HepG2 (cell line): ENCODE data around the gene H6PD. TPM values are rescaled to one million over a fixed set of nuclear protein-coding genes. Genes with fewer than 3 reads are reported as not detected.

Source experiments
- ATAC-seq: fragments of 200-7000 bp; cut with Tn5 transposase; 3 replicates; pipeline ENCODE4 v1.9.1; 2020; ENCODE audit warnings: mild to moderate bottlenecking, moderate library complexity
- BruUV-seq: library from RNA; stranded (reverse); fragments of 400-500 nt; replicated peaks from 2 replicates; lab custom pipeline; 2021; lab: Mats Ljungman, UMichigan
- CTCF ChIA-PET: fragments of 300-600 bp; formaldehyde crosslinking; extraction: SDS; loops from one replicate; lab custom pipeline; 2021; ENCODE audit warnings: low total read pairs, inconsistent platforms, low intra/inter-chr PET ratio; lab: Yijun Ruan, JAX
- POLR2A ChIA-PET: fragments of 350-600 bp; sonication (Branson Sonifier 250); formaldehyde crosslinking; loops from one replicate; lab custom pipeline; 2020; ENCODE audit warnings: antibody characterized with exemption, inconsistent platforms; lab: Yijun Ruan, JAX
- DNase-seq: peaks from one replicate; pipeline ENCODE4 v3.0.0-alpha.2; 2015; ENCODE audit warnings: low spot score
- FAIRE-seq: peaks from 3 replicates; lab custom pipeline; 2011; peaks lifted over from hg19 to GRCh38; lab: Jason Lieb, UNC
- H2AFZ ChIP-seq: one replicate; pipeline ENCODE4 v1.6.1; 2011; ENCODE audit warnings: low read length, inconsistent platforms
- H3K27ac ChIP-seq: fragments of 300-600 bp; 3 replicates; pipeline ENCODE4 v1.8.0; 2011; ENCODE audit warnings: mixed run types, mild to moderate bottlenecking, mixed read lengths, low read length, inconsistent platforms; ENCODE audit not compliant: insufficient read depth; ENCODE audit errors: extremely low read length
- H3K27me3 ChIP-seq, 2 experiments: fragments of 200-600 bp in 1 of 2; 2 replicates in 1 of 2; 3 replicates in 1 of 2; pipeline versions ENCODE4 v1.6.0 to v1.8.0; 2011; ENCODE audit warnings: low read length in 2 of 2, mild to moderate bottlenecking in 2 of 2, moderate library complexity in 2 of 2, inconsistent platforms in 1 of 2; ENCODE audit not compliant: insufficient read depth in 2 of 2, control insufficient read depth in 1 of 2
- H3K36me3 ChIP-seq, 2 experiments: fragments of 200-600 bp in 1 of 2; replicated peaks in 1 of 2; 2 replicates in 1 of 2; 3 replicates in 1 of 2; pipeline versions ENCODE4 v1.5.1 to v1.8.0; 2011; ENCODE audit warnings: low read length in 2 of 2, inconsistent platforms in 1 of 2; ENCODE audit not compliant: insufficient read depth in 2 of 2, control insufficient read depth in 1 of 2
- H3K4me1 ChIP-seq: 2 replicates; pipeline ENCODE4 v1.5.1; 2012; ENCODE audit warnings: low read length, inconsistent platforms; ENCODE audit not compliant: insufficient read depth
- H3K4me2 ChIP-seq: 2 replicates; pipeline ENCODE4 v1.6.0; 2011; ENCODE audit warnings: low read depth, low read length, inconsistent platforms
- H3K4me3 ChIP-seq, 3 experiments: fragments of 200-600 bp in 1 of 3; sonication (generic), shearing (Covaris generic) in 1 of 3; replicated peaks in 1 of 3; 2 replicates each; pipeline ENCODE4 v1.5.1; 2011 to 2016; ENCODE audit warnings: low read length in 3 of 3, inconsistent platforms in 2 of 3, low read depth in 2 of 3, mild to moderate bottlenecking in 2 of 3, control low read depth in 1 of 3, mixed read lengths in 1 of 3; ENCODE audit not compliant: insufficient read depth in 1 of 3
- H3K79me2 ChIP-seq: one replicate; pipeline ENCODE4 v1.6.1; 2011; ENCODE audit warnings: low read length, inconsistent platforms; ENCODE audit not compliant: insufficient read depth
- H3K9ac ChIP-seq: 2 replicates; pipeline ENCODE4 v1.6.0; 2011; ENCODE audit warnings: mild to moderate bottlenecking, low read depth, low read length, inconsistent platforms; ENCODE audit not compliant: insufficient read depth
- H3K9me3 ChIP-seq: 2 replicates; pipeline ENCODE4 v1.5.1; 2012; ENCODE audit warnings: mild to moderate bottlenecking, low read length
- H4K20me1 ChIP-seq: 2 replicates; pipeline ENCODE4 v1.6.0; 2011; ENCODE audit warnings: inconsistent platforms, mild to moderate bottlenecking, low read length, moderate library complexity; ENCODE audit not compliant: insufficient read depth
- CBX2 ChIP-seq, 2 experiments: fragments of 200-600 bp in 1 of 2; sonication (generic); formaldehyde crosslinking in 1 of 2; IDR thresholded peaks; 2 replicates each; pipeline versions ENCODE4 v1.7.0 to v1.8.1; 2018 to 2022; ENCODE audit warnings: low read depth in 2 of 2, low read length in 1 of 2, mild to moderate bottlenecking in 1 of 2, missing genetic modification reagents in 1 of 2
- PRPF4 ChIP-seq: fragments of 200-400 bp; formaldehyde crosslinking; IDR thresholded peaks from 2 replicates; pipeline ENCODE4 v1.6.1; 2016; ENCODE audit warnings: low read length, low read depth; ENCODE audit not compliant: poor library complexity, severe bottlenecking
- RFX5 ChIP-seq: IDR thresholded peaks from 2 replicates; pipeline ENCODE4 v1.6.1; 2011; ENCODE audit warnings: low read depth, low read length, improper control_type of control experiment
- THAP11 ChIP-seq: IDR thresholded peaks from 2 replicates; pipeline ENCODE4 v1.6.1; 2016; ENCODE audit warnings: missing biosample characterization, missing genetic modification reagents
- ZFP41 ChIP-seq: sonication (generic); formaldehyde crosslinking; IDR thresholded peaks from 2 replicates; pipeline ENCODE4 v1.4.0; 2020; ENCODE audit warnings: mild to moderate bottlenecking, missing genetic modification reagents, borderline replicate concordance
- ZNF205 ChIP-seq: IDR thresholded peaks from 2 replicates; pipeline ENCODE4 v1.6.1; 2018; ENCODE audit warnings: missing biosample characterization, missing genetic modification reagents
- ZNF232 ChIP-seq: sonication (generic); formaldehyde crosslinking; IDR thresholded peaks from 2 replicates; pipeline ENCODE4 v1.4.0; 2020; ENCODE audit warnings: missing genetic modification reagents, borderline replicate concordance
- ZNF274 ChIP-seq: sonication (generic); formaldehyde crosslinking; IDR thresholded peaks from 2 replicates; pipeline ENCODE4 v1.5.1; 2020; ENCODE audit warnings: mild to moderate bottlenecking, missing genetic modification reagents
- ZNF354B ChIP-seq: sonication (generic); formaldehyde crosslinking; IDR thresholded peaks from 2 replicates; pipeline ENCODE4 v1.8.0; 2022; ENCODE audit warnings: mild to moderate bottlenecking, missing genetic modification reagents
- WGBS: methylation state at CpG from one replicate; pipeline ENCODE4 v1.1.6; 2017; ENCODE audit warnings: low lambda C conversion rate; 5-methylcytosine and 5-hydroxymethylcytosine counted together
- in situ Hi-C: cut with HindIII; loops from 2 replicates; pipeline ENCODE4 v1.10.0; 2017; ENCODE audit warnings: low pct_unique_long_range_greater_than_20kb; ENCODE audit not compliant: extremely low pct_ligation_motif_present
- intact Hi-C: fragments of 100-400 bp; cut with micrococcal nuclease; formaldehyde crosslinking; loops from one replicate; pipeline ENCODE4 v1.10.0; 2022; ENCODE audit not compliant: unreplicated experiment
- polyA plus RNA-seq, 8 experiments: library from polyadenylated mRNA; depleted of rRNA in 3 of 8; stranded (reverse) in 7 of 8; unstranded in 1 of 8; fragments of >200 nt; fragmentation: Illumina TruSeq in 4 of 8; extraction: Trizol in 4 of 8; gene quantifications; 2 replicates each; pipeline versions ENCODE4 v1.2.1 to v1.2.3, GENCODE V29; 2011 to 2016; ENCODE audit warnings: low read depth in 4 of 8, missing spikeins in 1 of 8, mixed read lengths in 1 of 8; ENCODE audit not compliant: insufficient read depth in 1 of 8
- total RNA-seq, 5 experiments: library from RNA; depleted of rRNA; stranded (reverse); fragments of >200 nt; fragmentation: Illumina TruSeq; extraction: Trizol; gene quantifications; 2 replicates each; pipeline ENCODE4 v1.2.3, GENCODE V29; 2016; ENCODE audit warnings: low read depth in 1 of 5
- TF ChIP-seq, protein P1 (sequence below): sonication (generic); formaldehyde crosslinking; conservative IDR thresholded peaks from 2 replicates; pipeline ENCODE4 v1.8.1; 2023; ENCODE audit warnings: missing genetic modification reagents

H6PD gene
- total and polyA plus RNA-seq, 2 of the 13 experiments (the other 11 are each of a cell fraction or from before 2014, with no cell fraction given) = 9.3 to 14.1 TPM

- Histone ChIP-seq H3K4me2 (no peak overlapping the region), H3K27ac (no peak overlapping the region), H2AFZ (no peak overlapping the region), H3K9ac (no peak overlapping the region), H4K20me1 (no peaks in the 10 kb centered on the region), H3K4me3 (no peak overlapping the region), H3K79me2 (no peaks in the 10 kb centered on the region), H3K9me3 (no peaks in the 10 kb centered on the region), H3K36me3 (no peaks in the 10 kb centered on the region), H3K27me3 (no peaks in the 10 kb centered on the region), H3K4me1 (no peaks in the 10 kb centered on the region)
- TF ChIP-seq PRPF4 = no peak
- intact Hi-C loops = no loop called here
- FAIRE-seq (no peak), DNase-seq (no peak), ATAC-seq (no peak)
- CTCF ChIA-PET = no interaction called here
- POLR2A ChIA-PET = no interaction called here
- in situ Hi-C loops = no loop called here
- BruUV-seq = no TSS peak
- WGBS = 100% methylated on average over 1 of the region's 7 CpGs
Measured at GRCh38 chr1:9309991-9310390, 75.4 kb downstream of the H6PD start.

- POLR2A ChIA-PET = no interaction called here
- in situ Hi-C loops = no loop called here
- no peak for TF ChIP-seq ZNF205
- no peak for TF ChIP-seq ZNF274 (CRISPR knock-in tag)
- no peak for TF ChIP-seq CBX2 (IDR thresholded peaks at IDR 0.05; ENCODE audit: low read depth, low read length)
- TF ChIP-seq CBX2 (CRISPR knock-in tag; IDR thresholded peaks at IDR 0.05; ENCODE audit: low read depth) = no peak
- TF ChIP-seq ZNF354B (CRISPR knock-in tag) = no peak
- TF ChIP-seq ZFP41 = no peak
- TF ChIP-seq, protein P1, sequence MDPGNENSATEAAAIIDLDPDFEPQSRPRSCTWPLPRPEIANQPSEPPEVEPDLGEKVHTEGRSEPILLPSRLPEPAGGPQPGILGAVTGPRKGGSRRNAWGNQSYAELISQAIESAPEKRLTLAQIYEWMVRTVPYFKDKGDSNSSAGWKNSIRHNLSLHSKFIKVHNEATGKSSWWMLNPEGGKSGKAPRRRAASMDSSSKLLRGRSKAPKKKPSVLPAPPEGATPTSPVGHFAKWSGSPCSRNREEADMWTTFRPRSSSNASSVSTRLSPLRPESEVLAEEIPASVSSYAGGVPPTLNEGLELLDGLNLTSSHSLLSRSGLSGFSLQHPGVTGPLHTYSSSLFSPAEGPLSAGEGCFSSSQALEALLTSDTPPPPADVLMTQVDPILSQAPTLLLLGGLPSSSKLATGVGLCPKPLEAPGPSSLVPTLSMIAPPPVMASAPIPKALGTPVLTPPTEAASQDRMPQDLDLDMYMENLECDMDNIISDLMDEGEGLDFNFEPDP (CRISPR knock-in tag) = no peak
- no peak for TF ChIP-seq ZNF232 (CRISPR knock-in tag)
- no peak for TF ChIP-seq THAP11 (CRISPR knock-in tag)
- no peak for TF ChIP-seq RFX5
- intact Hi-C loops = no loop called here
- 97% methylated on average over 10 of the region's 10 CpGs for WGBS
- Histone ChIP-seq H3K4me1 (no peaks in the 10 kb centered on the region), H3K9ac (no peak overlapping the region), H3K4me2 (no peak overlapping the region), H3K9me3 (no peaks in the 10 kb centered on the region), H3K36me3 (no peaks in the 10 kb centered on the region), H3K27me3 (no peaks in the 10 kb centered on the region), H3K79me2 (no peaks in the 10 kb centered on the region), H3K27ac (no peak overlapping the region), H2AFZ (no peak overlapping the region), H3K4me3 (no peak overlapping the region), H4K20me1 (no peaks in the 10 kb centered on the region)
- CTCF ChIA-PET = no interaction called here
- DNase-seq (no peak), ATAC-seq (no peak), FAIRE-seq (no peak)
- no TSS peak for BruUV-seq
Measured at GRCh38 chr1:9311029-9311428, 76.5 kb downstream of the H6PD start.
